HG03342 (cell line): Measurements from ENCODE around the gene TUBB2B.

Experiments
- ATAC-seq: cut with Tn5 transposase; IDR thresholded peaks from one replicate; pipeline ENCODE4 v1.9.1; 2021; ENCODE audit warnings: mild to moderate bottlenecking, moderate library complexity; ENCODE audit not compliant: unreplicated experiment

TUBB2B gene

GRCh38 chr6:3227363-3228045 lies at the start of gene TUBB2B:
Gene TUBB2B (minus strand): TSS chr6:3227653. CDS start chr6:3227543, 110 bp downstream.
- no peak for ATAC-seq

DNA sequence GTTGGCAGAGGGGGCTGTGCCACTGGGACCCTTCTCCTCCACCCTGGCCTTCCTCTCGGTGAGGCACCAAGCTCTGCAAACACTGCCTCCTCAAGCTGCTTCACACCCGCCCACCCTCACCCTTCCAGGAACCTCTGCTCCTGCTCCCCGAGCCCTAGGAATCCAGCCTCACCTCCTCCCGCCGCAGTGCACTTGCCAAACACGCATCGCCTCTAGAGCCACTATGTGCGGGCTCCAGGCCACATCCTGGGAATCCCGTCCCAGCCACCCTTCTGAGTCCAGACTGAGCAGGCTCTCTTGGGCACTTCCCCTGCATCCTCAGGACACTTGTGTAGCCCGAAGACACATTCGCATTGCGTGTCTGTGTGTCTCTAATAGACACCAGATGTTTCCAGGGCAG lies 49.8 kb upstream of the TUBB2B start:
- no peak for ATAC-seq

- no peak for ATAC-seq
These were observed 49.0 kb upstream of the TUBB2B start for GRCh38 chr6:3276174-3277167.

GRCh38 chr6:3273707-3274521 lies 46.5 kb upstream of the TUBB2B start:
- ATAC-seq, result no peak

- no peak for ATAC-seq
These were observed 45.6 kb upstream of the TUBB2B start for GRCh38 chr6:3272911-3273547.

- no peak for ATAC-seq
These were observed 44.3 kb upstream of the TUBB2B start for GRCh38 chr6:3271756-3272155.

GRCh38 chr6:3270258-3270657 lies 42.8 kb upstream of the TUBB2B start:
- ATAC-seq, result no peak

DNA sequence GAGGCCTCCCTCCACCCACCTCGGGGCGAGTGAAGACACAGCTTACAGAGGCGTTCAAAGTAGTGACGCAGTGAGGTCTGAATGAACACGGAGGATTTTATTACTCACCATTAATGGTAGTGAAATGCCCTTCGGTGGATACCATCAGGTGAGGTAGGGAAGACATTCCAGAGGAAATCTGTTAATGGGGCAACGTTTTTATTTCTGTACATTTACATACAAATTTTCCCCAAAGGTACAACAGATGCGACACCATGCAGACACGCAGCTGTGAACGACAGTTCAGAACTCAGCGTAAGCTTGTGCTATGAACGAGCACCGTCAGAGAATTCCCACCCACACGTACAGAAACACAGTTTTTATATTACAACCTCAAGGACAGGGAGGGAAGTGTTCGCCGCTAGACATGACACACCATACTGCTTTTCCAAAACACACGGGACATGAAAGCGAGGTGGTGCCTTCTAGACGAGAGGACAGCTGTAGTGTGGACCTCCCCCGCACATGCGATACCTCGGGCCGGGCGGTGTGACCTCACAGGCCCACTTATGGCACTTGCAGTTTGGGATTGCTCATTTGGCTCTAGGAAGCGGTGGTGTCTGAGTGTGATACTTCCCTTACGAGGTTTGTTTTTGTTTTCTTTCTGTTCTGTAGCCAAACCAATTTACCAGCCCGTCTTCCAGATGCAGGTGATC lies 42.0 kb upstream of the TUBB2B start:
- ATAC-seq, result no peak

DNA sequence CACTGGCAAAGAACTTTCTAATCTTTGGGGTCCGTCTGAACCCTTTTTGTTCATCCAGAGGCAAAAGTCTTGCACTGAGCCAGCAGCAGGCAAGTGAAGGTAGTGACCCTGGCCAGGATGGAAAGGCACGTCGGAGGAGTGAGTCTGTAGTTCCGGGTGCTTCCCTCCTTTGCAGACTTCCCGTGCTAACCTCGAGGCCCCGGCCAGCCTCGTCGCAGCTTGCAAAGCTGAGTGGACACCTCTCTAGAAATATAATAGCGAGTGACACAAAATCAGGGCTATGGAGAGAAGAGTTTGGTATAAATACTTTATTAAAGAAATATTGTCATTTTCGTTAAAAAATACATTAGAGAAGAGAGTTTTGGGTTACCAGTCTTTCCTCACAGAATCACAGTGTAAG lies 41.2 kb upstream of the TUBB2B start:
- ATAC-seq, result no peak

DNA sequence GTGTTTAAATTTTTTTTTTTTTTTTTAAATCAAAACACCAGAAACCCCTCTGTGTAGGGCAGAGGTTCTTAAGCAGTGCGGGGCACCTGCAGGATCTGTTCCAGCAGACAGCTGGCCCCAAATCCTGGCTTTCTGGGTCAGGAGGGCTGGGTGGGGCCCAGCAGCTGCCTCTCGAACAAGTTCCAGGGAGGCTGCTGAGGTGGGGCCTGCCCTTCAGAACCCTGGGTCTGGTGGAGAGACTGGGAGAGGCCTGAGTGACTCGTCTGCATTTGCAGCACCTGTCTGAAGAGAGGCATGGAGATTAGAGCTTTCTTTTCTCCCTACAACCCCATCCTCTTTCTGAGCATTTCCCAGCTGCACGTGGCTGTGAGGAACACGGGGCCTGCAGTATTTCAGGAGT lies 39.7 kb upstream of the TUBB2B start:
- no peak for ATAC-seq

DNA sequence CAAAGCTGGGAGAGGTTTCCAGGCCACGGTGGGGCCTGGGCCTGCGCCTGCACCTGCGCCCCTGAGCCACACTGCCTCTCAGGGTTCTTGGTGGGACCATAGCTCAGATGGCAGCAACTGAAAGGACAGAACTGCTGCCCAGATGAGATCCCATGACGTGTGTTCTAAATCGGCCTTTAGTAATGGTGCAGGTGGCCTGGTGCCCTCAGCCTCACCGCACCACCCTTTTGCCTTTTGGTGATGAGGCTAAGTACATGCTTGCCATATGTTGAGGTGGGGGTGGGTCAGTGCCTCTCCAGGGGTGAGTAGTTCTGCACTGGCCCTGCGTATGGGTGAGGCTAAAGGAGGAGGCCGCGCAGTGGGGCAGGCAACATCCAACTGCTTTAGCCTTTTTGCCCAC lies 38.7 kb upstream of the TUBB2B start:
- ATAC-seq, result no peak

GRCh38 chr6:3265671-3266070 lies 38.2 kb upstream of the TUBB2B start:
- no peak for ATAC-seq

GRCh38 chr6:3264356-3264755 lies 36.9 kb upstream of the TUBB2B start:
- no peak for ATAC-seq

GRCh38 chr6:3263096-3263495 lies 35.6 kb upstream of the TUBB2B start:
- no peak for ATAC-seq

GRCh38 chr6:3261921-3262320 lies 34.5 kb upstream of the TUBB2B start:
- no peak for ATAC-seq

- ATAC-seq, result no peak
These were observed 34.0 kb upstream of the TUBB2B start for GRCh38 chr6:3261518-3261820.

GRCh38 chr6:3260772-3261517 lies 33.5 kb upstream of the TUBB2B start:
- ATAC-seq, result no peak

- no peak for ATAC-seq
These were observed 32.8 kb upstream of the TUBB2B start for GRCh38 chr6:3260296-3260695.

GRCh38 chr6:3259491-3259958 lies 32.1 kb upstream of the TUBB2B start:
- peak; percentile 41 for ATAC-seq
